Panc1 (cell line): ENCODE results near the gene HK3. TPM values are rescaled to one million over a fixed set of nuclear protein-coding genes. Genes with fewer than 3 reads are reported as not detected.

Experiments
- ATAC-seq: fragments of 200-7000 bp; cut with Tn5 transposase; 2 replicates; pipeline ENCODE4 v1.9.1; 2020; ENCODE audit warnings: mild to moderate bottlenecking, moderate library complexity
- BruUV-seq: library from RNA; stranded (reverse); fragments of 400-500 nt; replicated peaks from 2 replicates; lab custom pipeline; 2021; lab: Mats Ljungman, UMichigan
- CTCF ChIA-PET: fragments of 300-600 bp; sonication (Branson Sonifier 250); formaldehyde crosslinking; loops from one replicate; lab custom pipeline; 2022; ENCODE audit warnings: antibody characterized with exemption; lab: Charles Lee
- POLR2A ChIA-PET: fragments of 300-600 bp; sonication (Branson Sonifier 250); formaldehyde crosslinking; loops from one replicate; lab custom pipeline; 2022; ENCODE audit warnings: antibody characterized with exemption; lab: Charles Lee
- DNase-seq: peaks from one replicate; pipeline ENCODE4 v3.0.0-alpha.2; 2010; ENCODE audit warnings: low read depth, low spot score
- H3K27ac ChIP-seq: 2 replicates; pipeline ENCODE4 v1.5.1; 2011; ENCODE audit warnings: mild to moderate bottlenecking, low read length, inconsistent platforms
- H3K27me3 ChIP-seq: fragments of 200-500 bp; sonication (Bioruptor generic); 2 replicates; pipeline ENCODE4 v1.6.0; 2014; ENCODE audit warnings: low read length, inconsistent platforms; ENCODE audit not compliant: control insufficient read depth, insufficient read depth
- H3K36me3 ChIP-seq: fragments of 200-500 bp; sonication (Bioruptor generic); 2 replicates; pipeline ENCODE4 v1.5.1; 2014; ENCODE audit warnings: inconsistent platforms, mild to moderate bottlenecking, low read length, moderate library complexity; ENCODE audit not compliant: control insufficient read depth, insufficient read depth
- H3K4me1 ChIP-seq: 2 replicates; pipeline ENCODE4 v1.5.1; 2011; ENCODE audit warnings: inconsistent platforms, mild to moderate bottlenecking, low read length, moderate library complexity; ENCODE audit not compliant: control insufficient read depth, insufficient read depth
- H3K4me3 ChIP-seq, 2 experiments: 2 replicates each; pipeline ENCODE4 v1.5.1; 2011 to 2012; ENCODE audit warnings: low read depth in 2 of 2, low read length in 2 of 2, mild to moderate bottlenecking in 2 of 2, inconsistent platforms in 1 of 2, moderate library complexity in 1 of 2
- H3K9me3 ChIP-seq: fragments of 200-500 bp; sonication (Bioruptor generic); 2 replicates; pipeline ENCODE4 v1.5.1; 2014; ENCODE audit warnings: low read depth, mild to moderate bottlenecking, inconsistent platforms, low read length, moderate library complexity; ENCODE audit not compliant: control insufficient read depth, insufficient read depth
- POLR2AphosphoS5 ChIP-seq: IDR thresholded peaks from 2 replicates; pipeline ENCODE4 v1.6.1; 2012; ENCODE audit warnings: mild to moderate bottlenecking, low read depth, low read length, moderate library complexity
- SIN3A ChIP-seq: IDR thresholded peaks from 2 replicates; pipeline ENCODE4 v1.6.1; 2012; ENCODE audit warnings: low read depth, mild to moderate bottlenecking, low read length, moderate library complexity, borderline replicate concordance; ENCODE audit not compliant: insufficient read depth
- TCF7L2 ChIP-seq: IDR thresholded peaks from 2 replicates; pipeline ENCODE4 v1.6.1; 2011; ENCODE audit warnings: mild to moderate bottlenecking, low read depth, low read length, inconsistent platforms
- in situ Hi-C: cut with HindIII; loops from 2 replicates; pipeline ENCODE4 v1.10.0; 2016; ENCODE audit warnings: low sequenced_read_pairs, low pct_unique_long_range_greater_than_20kb
- intact Hi-C: fragments of 100-400 bp; cut with micrococcal nuclease; formaldehyde crosslinking; loops from one replicate; pipeline ENCODE4 v1.10.0; 2022; ENCODE audit not compliant: unreplicated experiment
- total RNA-seq: library from RNA; stranded (reverse); gene quantifications from one replicate; pipeline ENCODE4 v1.2.1, GENCODE V29; 2021; ENCODE audit not compliant: unreplicated experiment
- TF ChIP-seq, protein P1 (sequence below), 2 experiments: IDR thresholded peaks; 2 replicates each; pipeline ENCODE4 v1.6.1; 2011 to 2012; ENCODE audit warnings: low read depth in 2 of 2, control low read depth in 1 of 2, low read length in 1 of 2, mild to moderate bottlenecking in 1 of 2, moderate library complexity in 1 of 2; ENCODE audit not compliant: insufficient read depth in 1 of 2
- TF ChIP-seq, protein P2 (sequence below): fragments of 450-650 bp; IDR thresholded peaks from 2 replicates; pipeline ENCODE4 v1.5.1; 2017; ENCODE audit warnings: mild to moderate bottlenecking

Gene HK3
- total RNA-seq, 1 experiment from 2014 or later = not detected

DNA sequence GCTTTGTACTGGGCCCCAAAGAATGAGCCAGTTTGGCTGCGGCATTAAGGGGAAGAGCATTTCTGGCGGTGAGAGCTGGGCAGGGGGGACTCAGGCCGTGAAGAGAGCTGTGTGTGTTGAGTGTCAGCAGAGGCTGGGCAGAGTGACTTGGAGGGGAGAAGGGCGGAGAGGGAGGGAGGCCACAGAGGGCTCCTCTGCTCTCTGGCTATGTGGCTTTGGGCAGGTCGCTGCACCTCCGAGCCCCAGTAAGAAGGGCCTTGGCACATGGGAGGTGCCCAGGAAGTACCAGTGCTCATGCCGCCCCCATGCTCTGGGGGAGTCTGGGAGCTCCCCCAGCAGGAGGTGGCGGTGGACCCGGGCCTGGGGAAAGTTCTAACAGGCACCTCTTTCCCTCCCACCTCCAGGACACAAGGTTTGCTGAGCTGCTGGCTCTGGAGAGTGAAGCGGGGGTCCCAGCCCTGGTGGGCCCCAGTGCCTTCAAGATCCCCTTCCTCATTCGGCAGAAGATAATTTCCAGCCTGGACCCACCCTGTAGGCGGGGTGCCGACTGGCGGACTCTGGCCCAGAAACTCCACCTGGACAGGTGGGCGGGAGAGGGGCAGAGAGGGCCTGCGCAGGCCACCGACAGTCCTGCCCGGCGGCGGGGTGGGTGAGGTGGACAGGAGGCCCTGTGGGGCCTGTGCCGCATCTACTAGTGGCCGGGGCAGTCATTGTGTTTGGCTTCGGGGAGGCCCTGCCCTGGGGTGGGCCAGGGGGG, 20.1 kb downstream of the HK3 start:
- intact Hi-C loops (no loop called here), in situ Hi-C loops (no loop called here)
- no peak for ATAC-seq
- no peak for DNase-seq
- Histone ChIP-seq H3K9me3 (no peaks in the 10 kb centered on the region), H3K4me1 (no peaks in the 10 kb centered on the region), H3K27me3 (no peaks in the 10 kb centered on the region), H3K36me3 (no peaks in the 10 kb centered on the region), H3K27ac (no peak overlapping the region), H3K4me3 (no peak overlapping the region)
- ChIA-PET CTCF (no interaction called here), POLR2A (no interaction called here)
- BruUV-seq = no TSS peak
- TF ChIP-seq POLR2AphosphoS5 = no peak
- no peak for TF ChIP-seq SIN3A
- TF ChIP-seq, protein P1, sequence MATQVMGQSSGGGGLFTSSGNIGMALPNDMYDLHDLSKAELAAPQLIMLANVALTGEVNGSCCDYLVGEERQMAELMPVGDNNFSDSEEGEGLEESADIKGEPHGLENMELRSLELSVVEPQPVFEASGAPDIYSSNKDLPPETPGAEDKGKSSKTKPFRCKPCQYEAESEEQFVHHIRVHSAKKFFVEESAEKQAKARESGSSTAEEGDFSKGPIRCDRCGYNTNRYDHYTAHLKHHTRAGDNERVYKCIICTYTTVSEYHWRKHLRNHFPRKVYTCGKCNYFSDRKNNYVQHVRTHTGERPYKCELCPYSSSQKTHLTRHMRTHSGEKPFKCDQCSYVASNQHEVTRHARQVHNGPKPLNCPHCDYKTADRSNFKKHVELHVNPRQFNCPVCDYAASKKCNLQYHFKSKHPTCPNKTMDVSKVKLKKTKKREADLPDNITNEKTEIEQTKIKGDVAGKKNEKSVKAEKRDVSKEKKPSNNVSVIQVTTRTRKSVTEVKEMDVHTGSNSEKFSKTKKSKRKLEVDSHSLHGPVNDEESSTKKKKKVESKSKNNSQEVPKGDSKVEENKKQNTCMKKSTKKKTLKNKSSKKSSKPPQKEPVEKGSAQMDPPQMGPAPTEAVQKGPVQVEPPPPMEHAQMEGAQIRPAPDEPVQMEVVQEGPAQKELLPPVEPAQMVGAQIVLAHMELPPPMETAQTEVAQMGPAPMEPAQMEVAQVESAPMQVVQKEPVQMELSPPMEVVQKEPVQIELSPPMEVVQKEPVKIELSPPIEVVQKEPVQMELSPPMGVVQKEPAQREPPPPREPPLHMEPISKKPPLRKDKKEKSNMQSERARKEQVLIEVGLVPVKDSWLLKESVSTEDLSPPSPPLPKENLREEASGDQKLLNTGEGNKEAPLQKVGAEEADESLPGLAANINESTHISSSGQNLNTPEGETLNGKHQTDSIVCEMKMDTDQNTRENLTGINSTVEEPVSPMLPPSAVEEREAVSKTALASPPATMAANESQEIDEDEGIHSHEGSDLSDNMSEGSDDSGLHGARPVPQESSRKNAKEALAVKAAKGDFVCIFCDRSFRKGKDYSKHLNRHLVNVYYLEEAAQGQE (IDR thresholded peaks at IDR 0.05; ENCODE audit: insufficient read depth in 1 of 2, low read depth in 2 of 2, low read length in 1 of 2) = no peak
- TF ChIP-seq TCF7L2 = no peak
- TF ChIP-seq, protein P2, sequence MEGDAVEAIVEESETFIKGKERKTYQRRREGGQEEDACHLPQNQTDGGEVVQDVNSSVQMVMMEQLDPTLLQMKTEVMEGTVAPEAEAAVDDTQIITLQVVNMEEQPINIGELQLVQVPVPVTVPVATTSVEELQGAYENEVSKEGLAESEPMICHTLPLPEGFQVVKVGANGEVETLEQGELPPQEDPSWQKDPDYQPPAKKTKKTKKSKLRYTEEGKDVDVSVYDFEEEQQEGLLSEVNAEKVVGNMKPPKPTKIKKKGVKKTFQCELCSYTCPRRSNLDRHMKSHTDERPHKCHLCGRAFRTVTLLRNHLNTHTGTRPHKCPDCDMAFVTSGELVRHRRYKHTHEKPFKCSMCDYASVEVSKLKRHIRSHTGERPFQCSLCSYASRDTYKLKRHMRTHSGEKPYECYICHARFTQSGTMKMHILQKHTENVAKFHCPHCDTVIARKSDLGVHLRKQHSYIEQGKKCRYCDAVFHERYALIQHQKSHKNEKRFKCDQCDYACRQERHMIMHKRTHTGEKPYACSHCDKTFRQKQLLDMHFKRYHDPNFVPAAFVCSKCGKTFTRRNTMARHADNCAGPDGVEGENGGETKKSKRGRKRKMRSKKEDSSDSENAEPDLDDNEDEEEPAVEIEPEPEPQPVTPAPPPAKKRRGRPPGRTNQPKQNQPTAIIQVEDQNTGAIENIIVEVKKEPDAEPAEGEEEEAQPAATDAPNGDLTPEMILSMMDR = no peak

DNA sequence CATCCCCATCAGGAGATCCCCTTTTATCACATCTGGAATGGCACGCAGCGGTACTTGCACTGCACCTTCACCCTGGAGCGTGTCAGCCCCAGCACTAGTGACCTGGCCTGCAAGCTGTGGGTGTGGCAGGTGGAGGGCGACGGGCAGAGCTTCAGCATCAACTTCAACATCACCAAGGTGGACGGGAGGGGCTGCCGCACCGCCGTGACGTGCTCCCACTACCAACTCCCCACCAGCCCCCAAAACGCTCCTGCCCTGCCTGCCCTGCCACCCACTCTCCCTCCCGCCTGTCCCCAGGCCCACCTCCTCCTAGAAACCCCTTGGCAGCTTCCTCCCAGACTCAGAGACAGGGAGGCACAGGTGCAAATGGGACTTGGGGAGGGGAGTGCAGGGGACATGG, 20.7 kb downstream of the HK3 start:
- intact Hi-C loops = no loop called here
- Histone ChIP-seq H3K27ac (no peak overlapping the region), H3K36me3 (no peaks in the 10 kb centered on the region), H3K9me3 (no peaks in the 10 kb centered on the region), H3K4me1 (no peaks in the 10 kb centered on the region), H3K27me3 (no peaks in the 10 kb centered on the region), H3K4me3 (no peak overlapping the region)
- ChIA-PET POLR2A (no interaction called here), CTCF (no interaction called here)
- no TSS peak for BruUV-seq
- no peak for DNase-seq
- in situ Hi-C loops = no loop called here
- TF ChIP-seq POLR2AphosphoS5 = no peak
- TF ChIP-seq, protein P2 = no peak
- TF ChIP-seq SIN3A = no peak
- TF ChIP-seq, protein P1 (IDR thresholded peaks at IDR 0.05; ENCODE audit: insufficient read depth in 1 of 2, low read depth in 2 of 2, low read length in 1 of 2) = no peak
- TF ChIP-seq TCF7L2 = no peak
- ATAC-seq = no peak
